GM19043 (cell line): ENCODE results near the gene CAPN5.

ENCODE experiments used
- ATAC-seq: cut with Tn5 transposase; IDR thresholded peaks from one replicate; pipeline ENCODE4 v1.9.1; 2021; ENCODE audit warnings: low read depth; ENCODE audit not compliant: unreplicated experiment

The CAPN5 gene

DNA sequence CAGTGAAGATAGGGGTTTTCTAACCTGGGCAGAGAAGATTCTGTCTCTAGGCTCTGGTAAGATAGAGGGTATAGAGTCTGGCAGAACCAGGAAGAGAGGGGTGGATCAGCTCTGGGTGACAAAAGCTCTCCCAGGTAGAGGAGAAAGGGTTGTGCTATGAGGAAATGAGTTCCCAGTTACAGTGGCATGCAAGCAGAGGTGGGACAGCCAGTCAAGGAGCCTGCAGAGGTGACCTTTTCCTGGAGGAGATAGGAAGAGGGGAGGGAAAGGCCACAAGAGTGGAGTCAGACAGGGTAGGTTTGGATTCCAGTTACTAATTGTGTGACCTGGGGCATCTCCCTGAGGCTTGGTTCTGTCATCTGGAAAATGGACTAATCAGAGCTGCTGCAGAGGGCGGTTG is 3.4 kb upstream of the CAPN5 start:
- no peak for ATAC-seq

DNA sequence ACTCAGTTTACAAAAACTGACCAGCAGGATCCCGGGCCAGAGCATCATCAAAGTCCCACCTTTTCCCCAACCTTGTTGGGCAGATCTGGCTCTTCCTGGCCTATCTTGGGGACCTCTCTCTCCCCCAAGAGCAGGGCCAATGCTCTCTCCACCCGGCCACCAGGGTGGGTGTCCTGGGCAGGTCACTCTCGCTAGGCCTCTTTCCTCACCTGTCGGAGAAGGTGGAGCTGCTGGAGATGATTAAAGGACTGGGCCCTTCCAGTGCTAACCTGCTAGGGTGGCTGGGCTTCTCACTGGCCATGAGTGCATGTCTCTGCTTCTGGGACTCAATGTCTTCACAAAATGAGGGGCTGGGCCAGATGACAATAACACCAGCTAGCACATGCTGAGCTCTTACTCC is 2.9 kb upstream of the CAPN5 start:
- no peak for ATAC-seq

DNA sequence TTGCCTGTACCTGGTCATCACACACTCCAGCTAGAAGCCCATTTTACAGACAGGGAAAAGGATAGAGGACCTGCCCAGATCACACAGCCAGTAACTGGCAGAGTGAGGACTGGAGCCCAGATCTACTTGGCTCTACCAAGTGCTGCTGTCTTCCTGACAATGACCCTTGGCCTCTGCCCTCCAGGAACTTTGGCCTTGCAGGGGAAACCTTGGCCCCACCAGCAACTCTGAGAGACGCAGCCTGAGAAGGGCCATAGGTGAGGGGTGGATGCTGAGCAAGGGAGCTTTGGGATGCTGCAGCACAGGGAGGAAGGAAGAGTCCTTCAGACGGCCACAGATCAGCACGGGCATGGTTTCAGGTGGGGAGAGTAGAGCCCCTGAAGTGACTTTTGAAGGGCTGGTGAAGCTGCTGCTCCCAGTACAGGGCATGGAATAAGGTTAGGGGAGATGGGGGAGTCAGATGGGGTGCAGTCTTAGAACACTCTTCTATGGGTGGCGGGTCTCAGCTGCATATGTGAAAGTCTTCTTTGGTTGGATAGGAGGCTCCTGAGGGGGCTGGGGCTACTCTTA is 2.0 kb upstream of the CAPN5 start:
- ATAC-seq, result no peak

DNA sequence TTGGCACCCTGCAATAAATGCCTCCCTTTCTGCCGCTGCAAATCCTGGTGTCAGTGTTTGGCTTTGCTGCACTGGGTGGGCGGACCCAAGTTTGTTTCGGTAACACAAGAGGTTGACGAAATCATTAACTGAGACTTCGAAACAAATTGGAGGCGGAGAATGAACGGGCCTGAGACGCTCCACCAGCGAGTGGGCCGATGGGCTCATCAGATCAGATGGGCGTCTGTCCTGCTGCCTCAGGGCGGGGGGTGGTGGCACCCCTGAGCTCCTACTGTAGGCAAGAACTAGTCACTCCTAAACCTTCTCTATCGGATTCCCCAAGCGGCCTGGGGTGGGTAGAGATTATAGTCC is 918 bp upstream of the CAPN5 start:
- no peak for ATAC-seq

DNA sequence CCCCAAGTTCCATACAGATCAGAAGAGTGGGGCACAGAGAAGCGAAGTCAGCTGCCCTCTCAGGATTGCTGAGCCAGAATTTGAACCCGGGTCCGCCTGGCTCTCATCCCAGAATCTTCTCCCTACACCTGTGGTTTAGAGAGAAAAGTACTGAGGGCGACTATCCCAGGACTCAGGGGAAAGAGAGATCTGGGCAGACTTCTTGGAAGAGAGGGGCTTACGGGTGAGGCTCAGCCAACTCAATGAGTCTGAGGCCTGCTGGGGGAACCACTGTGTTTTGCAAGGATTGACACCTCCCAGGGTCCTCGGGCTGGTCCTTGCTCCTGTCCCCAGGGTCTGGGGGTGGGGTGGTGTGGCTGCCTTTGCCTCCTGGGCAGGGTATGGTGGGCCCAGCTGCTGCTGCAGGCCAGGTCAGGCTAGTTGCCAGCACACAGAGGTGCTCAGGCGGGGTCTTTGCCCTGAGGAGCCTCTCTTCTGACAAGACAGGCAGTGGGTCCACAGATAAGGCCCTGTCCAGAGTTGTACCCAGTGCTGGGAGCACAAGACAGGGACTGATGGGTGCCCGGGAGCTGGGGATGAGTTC is 1.2 kb downstream of the CAPN5 start:
- ATAC-seq, result no peak

DNA sequence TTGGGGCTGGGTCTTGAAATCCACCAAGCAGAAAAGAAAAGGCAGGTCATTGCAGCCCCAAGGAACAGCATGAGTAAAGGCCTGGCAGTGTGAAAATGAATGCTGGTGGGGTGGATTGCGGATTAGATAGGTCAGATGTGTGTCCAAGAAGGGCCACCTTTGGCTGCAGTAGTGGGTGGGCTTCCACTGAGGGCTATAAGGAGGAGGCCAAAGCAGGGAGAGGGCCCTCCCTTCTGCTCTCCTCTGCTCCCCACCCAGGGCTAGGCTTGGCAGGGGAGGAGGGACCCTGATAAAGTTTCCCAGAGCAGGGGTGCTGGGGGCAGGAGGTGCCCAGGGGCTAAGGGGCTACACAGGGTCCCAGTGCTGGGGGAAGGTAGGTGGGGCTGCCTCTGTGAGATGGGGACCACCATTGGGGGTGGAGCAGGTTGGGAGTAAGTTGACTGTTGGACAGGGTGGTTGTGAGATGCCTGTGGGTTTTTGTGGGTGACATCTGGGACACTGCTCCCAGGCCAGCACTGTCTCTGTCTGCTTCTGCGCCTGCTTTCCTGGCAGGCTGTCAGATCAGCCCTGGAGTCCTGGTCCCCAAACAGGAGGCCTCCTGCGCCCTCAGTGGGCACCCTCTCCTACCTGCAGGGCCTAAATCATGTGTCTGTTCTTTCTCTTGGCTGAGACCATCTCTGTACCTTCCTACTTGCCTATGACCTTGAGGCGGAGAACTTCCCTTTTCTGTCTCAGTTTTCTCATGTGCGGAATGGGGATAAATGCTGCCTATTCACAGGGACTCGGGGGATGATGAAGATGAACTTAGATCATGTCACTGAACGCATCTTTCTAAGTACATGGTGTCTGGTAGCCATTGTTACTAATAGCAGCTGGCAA is 1.9 kb downstream of the CAPN5 start:
- ATAC-seq, result no peak

DNA sequence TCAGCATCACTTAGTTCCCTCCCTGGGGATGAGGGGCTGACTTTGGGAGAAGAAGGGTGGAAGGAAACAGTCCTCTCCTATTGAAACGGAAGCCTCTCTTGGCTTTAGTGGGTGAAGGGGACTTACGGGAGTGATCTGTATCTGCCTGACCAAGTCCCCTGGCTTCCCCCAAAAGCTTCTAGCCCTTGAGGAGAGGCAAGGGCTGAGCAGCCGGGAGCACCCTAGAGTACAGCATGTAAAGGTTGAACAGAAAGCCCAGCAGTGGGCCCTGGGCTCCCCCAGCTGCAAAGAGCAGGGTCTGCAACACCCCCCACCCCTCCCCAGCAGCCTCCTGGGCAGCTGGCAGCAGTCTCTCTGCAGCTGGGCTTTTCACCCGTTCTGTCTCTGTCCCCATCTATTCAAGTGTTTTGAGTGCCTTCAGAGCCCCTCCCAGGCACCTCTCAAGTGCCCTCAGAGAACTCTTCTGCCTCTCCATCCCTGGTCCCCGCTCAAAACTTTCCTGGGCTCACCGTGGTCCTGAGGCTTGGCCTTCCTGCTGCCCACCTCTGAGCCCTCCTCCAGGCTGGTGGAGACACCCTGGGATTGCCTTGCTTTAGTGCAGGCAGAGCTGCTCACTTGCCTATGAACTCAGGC is 2.7 kb downstream of the CAPN5 start:
- no peak for ATAC-seq

DNA sequence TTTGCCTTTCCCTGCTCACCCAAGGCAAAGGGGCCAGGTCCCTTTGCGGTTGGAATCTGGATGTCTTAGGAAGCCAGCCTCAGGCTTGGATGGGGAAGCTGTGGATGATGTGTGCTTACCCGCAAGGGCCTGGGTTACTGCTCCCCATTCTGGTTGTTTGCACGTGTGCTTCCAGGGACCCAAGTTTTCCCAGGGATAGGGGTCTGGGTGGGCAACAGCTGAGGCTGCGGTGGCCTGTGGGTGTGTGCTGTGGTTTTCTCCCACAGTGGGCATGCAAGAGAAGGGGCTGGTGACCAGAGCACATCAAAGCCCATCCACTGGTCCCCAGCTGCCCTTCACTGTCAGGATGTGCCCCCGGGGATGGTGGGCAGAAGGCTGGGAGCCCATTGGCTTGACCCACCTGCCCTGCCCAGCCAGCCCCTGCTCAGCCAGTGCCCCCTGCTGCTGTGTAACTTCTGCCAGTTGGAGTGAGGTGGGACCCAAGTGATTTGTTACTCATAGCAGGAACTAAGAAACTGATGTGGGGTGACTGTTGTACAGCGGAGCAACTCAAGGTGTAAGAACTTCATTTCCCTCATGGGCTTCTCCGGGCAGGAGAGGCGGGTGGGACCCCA is 3.3 kb downstream of the CAPN5 start:
- ATAC-seq, result no peak

DNA sequence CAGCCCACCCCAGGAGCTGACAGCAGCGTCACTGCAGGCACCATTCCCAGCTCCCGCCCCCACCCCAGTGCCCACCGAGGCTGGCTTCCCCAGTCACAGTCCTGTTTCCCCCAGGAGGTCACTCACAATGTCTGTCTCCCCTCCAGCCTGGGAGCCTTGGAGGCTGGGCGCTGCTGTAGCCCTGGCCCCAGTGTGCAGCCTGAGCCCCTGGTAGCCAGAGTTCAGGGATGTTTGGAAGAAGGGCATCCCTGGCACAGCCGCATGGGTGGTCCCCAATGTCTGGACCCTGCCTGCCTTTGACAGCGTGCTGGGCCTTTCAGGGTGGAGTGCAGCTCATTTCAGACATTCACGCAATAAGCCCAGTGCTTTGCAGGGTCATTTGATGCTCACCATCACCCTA is 4.3 kb downstream of the CAPN5 start:
- no peak for ATAC-seq

DNA sequence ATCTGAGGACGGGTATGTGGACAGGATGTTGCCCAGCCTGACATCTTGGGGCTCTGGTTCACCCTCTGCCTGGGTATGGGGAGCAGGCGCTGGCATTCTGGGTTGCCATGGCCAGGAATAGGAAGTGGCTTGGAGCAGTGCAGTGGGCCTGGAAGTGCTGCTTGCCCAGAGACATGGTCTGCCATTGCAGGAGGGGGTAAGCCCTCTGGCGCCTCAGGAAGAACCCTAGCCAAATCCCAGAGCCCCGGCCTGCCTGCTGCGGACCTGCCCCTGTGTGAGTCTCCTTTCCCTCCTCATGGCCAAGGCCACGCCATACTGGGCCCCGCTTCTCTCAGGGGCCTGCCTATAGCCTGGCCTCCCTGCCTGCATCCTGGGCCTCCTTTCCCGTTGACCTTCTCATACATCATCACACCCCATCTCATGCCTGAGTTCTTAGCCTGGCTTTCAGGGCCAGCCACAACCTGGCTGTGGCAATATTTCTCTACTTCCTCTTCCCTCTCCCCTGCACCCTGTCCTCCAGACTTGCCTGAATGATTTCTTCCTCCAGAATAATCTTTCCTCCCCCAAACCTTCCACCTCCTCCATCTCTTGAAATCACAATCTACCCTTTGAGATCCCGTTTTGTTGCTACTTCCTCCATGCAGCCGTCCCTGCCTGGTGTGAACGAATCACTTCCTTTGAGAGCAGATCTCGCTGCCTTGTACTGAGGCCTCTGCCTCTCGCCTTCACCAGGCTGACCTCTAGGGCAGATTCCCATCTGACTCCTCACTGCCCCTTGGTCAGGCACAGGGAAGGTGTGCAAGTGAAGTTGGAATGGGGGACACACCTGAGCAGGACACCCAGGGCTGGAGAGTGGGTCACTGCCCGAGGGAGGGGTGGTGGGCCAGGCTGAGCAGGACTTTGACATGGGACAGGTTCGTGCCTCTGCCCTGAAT is 5.2 kb downstream of the CAPN5 start:
- ATAC-seq, result no peak

DNA sequence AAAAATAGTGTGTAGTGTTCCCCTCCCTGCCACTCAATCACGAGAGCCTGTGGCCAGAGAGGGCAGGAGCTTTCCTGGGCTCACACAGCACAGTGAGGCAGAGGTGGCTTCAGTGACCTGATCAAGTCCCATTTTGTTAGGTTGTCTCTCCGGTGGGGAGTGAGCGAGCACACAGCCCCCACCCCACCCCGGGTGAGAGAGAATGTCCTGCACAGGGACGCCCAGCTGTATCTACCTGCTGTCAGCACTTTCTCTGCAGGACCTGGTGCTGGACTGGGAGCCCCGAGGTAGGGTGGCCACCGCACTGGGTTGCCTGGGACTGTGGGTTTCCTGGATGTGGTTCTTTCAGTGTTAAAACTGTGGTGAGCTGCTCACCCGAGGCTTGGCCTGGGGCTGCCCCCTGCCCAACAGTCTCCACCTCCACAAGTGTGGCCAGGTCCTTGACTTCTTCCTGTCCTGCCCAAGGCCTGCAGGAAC is 6.1 kb downstream of the CAPN5 start:
- ATAC-seq, result no peak

DNA sequence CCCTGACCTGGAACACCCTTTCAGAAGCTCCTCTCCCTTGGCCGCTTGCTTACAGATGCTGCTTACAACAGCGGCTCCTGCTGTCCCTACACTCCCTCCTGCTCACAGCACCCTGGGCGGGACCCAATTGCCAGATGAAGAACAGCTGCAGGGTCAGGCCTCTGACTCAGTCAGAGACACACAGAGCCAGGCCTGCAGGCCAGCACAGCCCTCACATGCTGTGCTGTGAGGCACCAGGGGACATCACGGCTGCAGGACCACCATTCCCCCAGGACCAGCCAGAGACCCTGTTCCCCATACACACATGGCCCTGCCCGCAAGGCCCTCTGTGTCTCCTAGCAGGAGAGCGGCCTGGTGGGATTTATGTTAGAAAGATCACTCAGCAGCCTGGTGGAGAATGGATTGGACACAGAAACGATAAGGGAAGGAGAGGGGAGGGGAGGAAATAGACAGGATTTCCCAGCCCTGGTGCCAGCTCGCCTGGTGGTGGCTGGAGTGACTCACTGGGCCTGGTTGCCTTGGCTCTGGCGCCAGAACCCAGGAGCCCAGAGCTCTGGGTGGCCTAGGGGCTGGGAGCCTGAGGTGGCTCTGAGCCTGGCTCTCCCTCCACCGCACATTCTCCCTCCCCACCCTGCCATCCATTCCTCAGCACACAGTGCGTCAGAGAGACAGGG is 6.7 kb downstream of the CAPN5 start:
- ATAC-seq, result no peak

DNA sequence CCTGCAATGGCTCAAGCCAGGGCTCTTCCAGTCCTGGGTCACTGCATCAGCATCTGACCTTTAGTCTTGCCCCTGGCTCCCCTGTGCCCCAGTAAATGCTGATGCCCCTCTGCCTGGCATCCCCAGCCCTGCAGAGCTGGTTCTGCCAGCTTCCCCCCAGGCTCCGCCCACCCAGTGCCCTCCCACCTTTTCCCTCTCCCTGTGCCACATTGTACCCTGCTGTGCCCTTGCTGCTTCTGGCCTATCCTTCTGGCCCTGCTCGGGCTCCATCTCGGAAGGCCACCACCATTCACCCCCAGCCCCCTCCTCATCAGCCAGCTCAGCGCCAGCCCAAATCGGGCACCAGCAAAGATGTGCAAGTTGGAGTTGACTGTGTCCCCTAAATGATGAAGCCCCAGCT is 7.4 kb downstream of the CAPN5 start:
- no peak for ATAC-seq

DNA sequence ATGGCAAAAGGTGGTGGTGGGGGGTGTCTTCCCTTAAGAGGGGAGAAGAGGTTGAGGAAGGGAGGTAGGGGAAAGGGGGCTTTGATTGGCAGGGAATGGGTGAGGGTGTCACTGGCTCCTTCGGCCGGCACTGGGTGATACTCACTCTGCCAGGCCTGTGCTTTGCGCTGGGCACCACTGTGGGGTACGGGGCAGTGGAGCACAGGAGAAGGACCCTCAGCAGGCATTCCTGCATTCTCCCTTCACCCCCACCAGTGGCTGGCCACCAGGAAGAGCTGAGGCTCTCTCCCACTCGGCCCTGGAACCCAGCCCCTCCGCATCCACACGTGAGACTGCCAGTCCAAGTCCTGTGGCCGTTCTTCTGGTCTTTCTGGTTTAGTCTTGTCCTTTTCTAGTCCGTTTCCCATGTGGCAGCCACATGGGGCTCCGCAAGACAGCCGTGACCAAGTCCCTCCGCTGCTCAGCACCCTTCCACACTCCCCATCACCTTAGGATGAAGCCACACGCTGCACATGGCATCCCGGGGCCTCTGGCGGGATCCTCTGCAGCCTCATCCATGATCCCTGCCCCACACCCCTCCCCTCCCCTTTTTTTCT is 8.0 kb downstream of the CAPN5 start:
- no peak for ATAC-seq

DNA sequence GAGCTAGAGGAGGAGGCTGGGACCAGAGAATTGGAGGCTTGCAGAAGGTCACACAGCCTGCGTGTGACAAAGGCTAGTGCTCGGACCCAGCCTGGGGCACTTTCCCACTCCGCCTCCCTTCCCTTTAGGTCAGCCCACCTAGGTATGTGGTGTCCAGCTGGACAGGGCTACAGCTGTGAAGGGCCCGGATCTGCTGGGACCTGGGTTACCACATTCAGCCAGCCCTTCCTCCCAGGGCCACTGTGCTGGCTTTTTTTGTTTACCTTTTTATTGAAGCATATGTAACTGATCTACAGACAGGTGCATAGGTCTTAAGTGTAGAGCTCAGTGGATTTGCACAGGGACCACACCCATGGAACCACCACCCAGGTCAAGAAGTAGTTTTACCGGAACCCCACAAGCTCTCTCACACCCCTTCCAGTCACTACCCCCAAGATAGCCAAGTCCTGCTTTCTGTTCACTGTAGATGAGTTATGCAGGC is 8.7 kb downstream of the CAPN5 start:
- ATAC-seq, result no peak

DNA sequence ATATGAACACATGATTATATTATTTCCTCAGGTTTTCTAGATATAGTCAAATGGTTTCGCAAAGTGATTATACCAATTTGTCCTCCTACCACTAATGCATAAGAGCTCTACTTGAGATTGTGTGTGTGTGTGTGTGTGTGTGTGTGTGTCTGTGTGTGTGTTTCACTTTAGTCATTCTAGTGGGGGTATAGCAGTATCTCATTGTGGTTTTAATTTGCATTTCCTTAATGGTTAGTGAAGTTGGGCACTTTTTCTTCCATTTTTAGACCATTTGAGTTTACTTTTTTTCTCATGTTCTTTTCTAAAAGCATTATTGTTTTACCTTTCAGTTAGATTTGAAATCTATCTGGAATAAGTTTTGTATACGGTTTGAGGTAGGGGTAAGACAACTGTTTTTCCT is 12.9 kb downstream of the CAPN5 start:
- ATAC-seq, result no peak

DNA sequence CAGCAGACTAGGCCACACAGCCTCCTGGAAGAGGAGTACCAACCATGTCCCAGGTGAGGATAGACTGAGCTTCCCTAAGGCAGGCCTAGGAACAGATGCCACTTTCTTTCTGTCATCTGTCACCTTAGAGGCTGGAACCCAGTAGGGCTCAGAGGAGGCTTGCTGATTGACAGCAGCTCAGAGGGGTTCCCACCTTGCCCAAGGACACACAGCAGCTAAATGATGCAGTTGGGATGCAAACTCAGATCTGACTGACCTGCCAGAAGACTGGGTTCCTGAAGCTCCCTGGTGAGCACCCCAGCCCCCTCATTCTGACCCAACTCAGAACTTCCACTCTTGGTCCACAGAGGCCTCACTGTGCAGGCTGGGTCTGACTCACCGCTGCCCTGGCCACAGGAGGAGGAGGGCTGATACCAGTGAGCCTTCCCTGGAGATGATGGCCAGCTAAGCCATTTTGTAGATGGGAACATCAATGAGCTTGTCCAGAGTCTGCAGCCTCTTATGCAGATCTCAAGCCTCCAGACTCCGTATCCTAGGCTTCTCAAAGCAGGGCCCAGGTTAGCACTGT is 14.0 kb downstream of the CAPN5 start:
- ATAC-seq, result no peak

DNA sequence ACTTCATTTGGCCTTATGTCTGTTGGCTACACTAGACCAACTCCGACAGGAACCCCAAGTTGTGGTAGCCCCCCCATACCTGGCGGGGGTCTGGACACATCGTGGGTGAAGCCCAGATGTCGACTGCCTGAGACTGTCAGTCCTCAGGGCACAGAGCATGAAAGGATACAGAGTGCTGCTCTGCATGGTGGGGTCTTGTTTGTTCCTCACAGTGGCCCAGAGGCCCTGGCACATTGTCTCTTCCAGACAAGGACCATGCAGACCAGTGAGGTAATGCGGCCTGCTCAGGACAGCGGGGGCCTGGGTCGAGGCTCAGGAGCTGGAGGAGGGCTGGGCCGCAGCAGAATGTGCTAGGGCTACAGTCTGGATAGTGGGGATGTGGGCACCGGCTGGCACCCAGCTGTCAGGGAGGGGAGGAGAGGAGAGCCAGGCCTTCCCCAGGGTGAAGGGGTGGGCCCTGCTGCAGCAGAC is 14.6 kb downstream of the CAPN5 start:
- no peak for ATAC-seq
